Activated CD4-positive, alpha-beta T cell treated with anti-CD3 and anti-CD28 coated beads, Interleukin-2, amount 50 U/mL, for 4 hours (primary cell): Measurements from ENCODE around the gene MAPK1.
"Not testable (repeated sequence)": the region's sequence is repeated elsewhere in the genome, so short reads cannot be mapped to it uniquely, and the experiment has no call there.

Experiments
- DNase-seq, 2 experiments: peaks; one replicate each; pipeline ENCODE4 v3.0.0-alpha.2; 2020

Gene MAPK1

GRCh38 chr22:21719024-21719423 lies 148.4 kb downstream of the MAPK1 start:
- no peak for DNase-seq

- no peak for DNase-seq
Measured at GRCh38 chr22:21718499-21718898, 148.9 kb downstream of the MAPK1 start.

- not testable (repeated sequence) for DNase-seq
Measured at GRCh38 chr22:21716395-21717122, 150.9 kb downstream of the MAPK1 start.

- no peak for DNase-seq
Measured at GRCh38 chr22:21714786-21715185, 152.7 kb downstream of the MAPK1 start.

GRCh38 chr22:21714059-21714770 lies 153.2 kb downstream of the MAPK1 start:
- no peak for DNase-seq

- DNase-seq = no peak
Measured at GRCh38 chr22:21713428-21714058, 153.9 kb downstream of the MAPK1 start.

- peak; percentile 48 to 53 for DNase-seq
Measured at GRCh38 chr22:21712751-21713427, 154.6 kb downstream of the MAPK1 start.

GRCh38 chr22:21711851-21712250 lies 155.6 kb downstream of the MAPK1 start:
- no peak for DNase-seq

GRCh38 chr22:21710156-21710555 lies 157.3 kb downstream of the MAPK1 start:
- no peak for DNase-seq

GRCh38 chr22:21709688-21710087 lies 157.8 kb downstream of the MAPK1 start:
- DNase-seq = no peak

- DNase-seq = no peak
Measured at GRCh38 chr22:21708960-21709359, 158.5 kb downstream of the MAPK1 start.

GRCh38 chr22:21707677-21708076 lies 159.8 kb downstream of the MAPK1 start:
- DNase-seq = no peak
